ENCODE measurements around the gene CNOT10.

CNOT10 gene

GRCh38 chr3:32757618-32758374, 72.8 kb downstream of the CNOT10 start:
- no peak overlapping the region for H3K27ac ChIP-seq (ENCODE audit: low read depth, low read length)
- no peaks in the 10 kb centered on the region for H3K36me3 ChIP-seq (ENCODE audit: low read length)
- no peaks in the 10 kb centered on the region for H3K27me3 ChIP-seq (ENCODE audit: low read length)
- H3K79me2 ChIP-seq (ENCODE audit: insufficient read depth, low read length), result no peaks in the 10 kb centered on the region
- H2AFZ ChIP-seq (ENCODE audit: low read depth, low read length, severe bottlenecking), result no peak overlapping the region
- no peak overlapping the region for H3K9ac ChIP-seq (ENCODE audit: low read length)
- H3K9me3 ChIP-seq (ENCODE audit: insufficient read depth, low read length), result no peaks in the 10 kb centered on the region
- no peaks in the 10 kb centered on the region for H3F3A ChIP-seq (ENCODE audit: insufficient read depth)
- H3K4me3 ChIP-seq (ENCODE audit: insufficient read depth, low read length, poor library complexity, severe bottlenecking), result no peak overlapping the region
- TF ChIP-seq CTCF (IDR thresholded peaks at IDR 0.05; ENCODE audit: insufficient read depth, low read length, poor library complexity, severe bottlenecking) (no peak), EZH2phosphoT487 (conservative IDR thresholded peaks at IDR 0.05; ENCODE audit: low read length) (no peak)
- H3K4me2 ChIP-seq (ENCODE audit: low read depth, low read length, poor library complexity, severe bottlenecking), result no peak overlapping the region
- H4K20me1 ChIP-seq (ENCODE audit: low read depth, low read length), result no peaks in the 10 kb centered on the region
- no peaks in the 10 kb centered on the region for H3K9me2 ChIP-seq (replicated peaks; ENCODE audit: insufficient read depth, low read length)

DNA sequence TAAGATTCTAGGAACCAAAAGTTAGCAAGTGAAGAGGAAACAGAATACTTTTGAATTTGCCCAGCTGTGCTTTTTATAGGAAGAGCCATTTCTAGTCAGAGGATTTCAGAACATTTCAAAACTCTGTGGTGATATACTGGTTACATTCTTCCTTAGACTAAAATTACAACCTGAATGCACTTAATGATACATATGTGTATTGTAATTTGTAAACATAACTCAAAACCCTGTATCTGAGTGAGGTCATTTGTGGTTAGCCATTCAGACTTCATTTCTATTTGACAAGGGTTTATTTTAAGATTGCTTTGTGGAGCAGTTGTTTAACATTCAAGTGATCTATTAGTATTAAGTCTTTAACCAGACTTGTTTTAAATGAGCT, 73.4 kb downstream of the CNOT10 start:
- Histone ChIP-seq H4K20me1 (ENCODE audit: low read depth, low read length) (no peaks in the 10 kb centered on the region), H2AFZ (ENCODE audit: low read depth, low read length, severe bottlenecking) (no peak overlapping the region), H3K4me2 (ENCODE audit: low read depth, low read length, poor library complexity, severe bottlenecking) (no peak overlapping the region), H3K4me3 (ENCODE audit: insufficient read depth, low read length, poor library complexity, severe bottlenecking) (no peak overlapping the region), H3K27me3 (ENCODE audit: low read length) (no peaks in the 10 kb centered on the region), H3K9me2 (replicated peaks; ENCODE audit: insufficient read depth, low read length) (no peaks in the 10 kb centered on the region), H3K79me2 (ENCODE audit: insufficient read depth, low read length) (no peaks in the 10 kb centered on the region), H3K9ac (ENCODE audit: low read length) (no peak overlapping the region), H3F3A (ENCODE audit: insufficient read depth) (no peaks in the 10 kb centered on the region), H3K36me3 (ENCODE audit: low read length) (no peaks in the 10 kb centered on the region), H3K9me3 (ENCODE audit: insufficient read depth, low read length) (no peaks in the 10 kb centered on the region), H3K27ac (ENCODE audit: low read depth, low read length) (no peak overlapping the region)
- no peak for TF ChIP-seq EZH2phosphoT487 (conservative IDR thresholded peaks at IDR 0.05; ENCODE audit: low read length)
- TF ChIP-seq CTCF (IDR thresholded peaks at IDR 0.05; ENCODE audit: insufficient read depth, low read length, poor library complexity, severe bottlenecking), result no peak

DNA sequence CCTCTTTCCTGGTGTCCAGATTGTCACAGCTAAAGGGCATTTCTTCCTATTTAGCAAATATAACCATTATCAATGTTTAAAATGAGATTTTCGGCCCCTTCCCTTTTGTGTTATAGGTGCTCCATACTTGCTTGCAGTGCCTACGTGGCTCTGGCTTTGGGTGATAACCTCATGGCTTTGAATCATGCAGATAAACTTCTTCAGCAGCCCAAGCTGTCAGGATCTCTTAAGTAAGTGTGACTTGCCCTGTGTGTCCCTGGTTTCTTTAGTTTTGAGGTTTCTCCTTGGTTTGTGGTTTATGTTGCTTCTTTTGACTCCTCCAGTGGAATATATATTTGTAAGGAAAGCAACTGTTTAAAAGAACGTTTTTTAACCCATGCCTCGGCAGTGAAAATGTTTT, 74.4 kb downstream of the CNOT10 start:
- Histone ChIP-seq H3K27me3 (ENCODE audit: low read length) (no peaks in the 10 kb centered on the region), H4K20me1 (ENCODE audit: low read depth, low read length) (no peaks in the 10 kb centered on the region), H3K79me2 (ENCODE audit: insufficient read depth, low read length) (no peaks in the 10 kb centered on the region), H3K27ac (ENCODE audit: low read depth, low read length) (no peak overlapping the region), H3K9me2 (replicated peaks; ENCODE audit: insufficient read depth, low read length) (no peaks in the 10 kb centered on the region), H3F3A (ENCODE audit: insufficient read depth) (no peaks in the 10 kb centered on the region), H3K9me3 (ENCODE audit: insufficient read depth, low read length) (no peaks in the 10 kb centered on the region), H3K4me2 (ENCODE audit: low read depth, low read length, poor library complexity, severe bottlenecking) (no peak overlapping the region), H3K4me3 (ENCODE audit: insufficient read depth, low read length, poor library complexity, severe bottlenecking) (no peak overlapping the region), H3K36me3 (ENCODE audit: low read length) (no peaks in the 10 kb centered on the region), H2AFZ (ENCODE audit: low read depth, low read length, severe bottlenecking) (no peak overlapping the region), H3K9ac (ENCODE audit: low read length) (no peak overlapping the region)
- TF ChIP-seq EZH2phosphoT487 (conservative IDR thresholded peaks at IDR 0.05; ENCODE audit: low read length), result no peak
- TF ChIP-seq CTCF (IDR thresholded peaks at IDR 0.05; ENCODE audit: insufficient read depth, low read length, poor library complexity, severe bottlenecking), result no peak
